HepG2 (cell line): ENCODE data around the gene GLUD1. TPM values are rescaled to one million over a fixed set of nuclear protein-coding genes. Genes with fewer than 3 reads are reported as not detected.

Source experiments
- DDIT3 ChIP-seq: sonication (generic); formaldehyde crosslinking; IDR thresholded peaks from 2 replicates; pipeline ENCODE4 v1.4.0; 2020; ENCODE audit warnings: mild to moderate bottlenecking, missing genetic modification reagents
- GMEB2 ChIP-seq: IDR thresholded peaks from 2 replicates; pipeline ENCODE4 v1.6.1; 2016; ENCODE audit warnings: missing biosample characterization, missing genetic modification reagents, low read depth
- HIVEP1 ChIP-seq: sonication (generic); formaldehyde crosslinking; IDR thresholded peaks from 2 replicates; pipeline ENCODE4 v1.4.0; 2020; ENCODE audit warnings: mild to moderate bottlenecking, missing genetic modification reagents
- MAZ ChIP-seq, 2 experiments: sonication (generic) in 1 of 2; formaldehyde crosslinking in 1 of 2; IDR thresholded peaks; 2 replicates each; pipeline versions ENCODE4 v1.5.0 to v1.6.1; 2012 to 2020; ENCODE audit warnings: low read depth in 2 of 2, mild to moderate bottlenecking in 2 of 2, borderline replicate concordance in 1 of 2, improper control_type of control experiment in 1 of 2, low read length in 1 of 2, missing genetic modification reagents in 1 of 2, moderate library complexity in 1 of 2
- PBX3 ChIP-seq: sonication (generic); formaldehyde crosslinking; IDR thresholded peaks from 2 replicates; pipeline ENCODE4 v1.8.1; 2023; ENCODE audit warnings: missing genetic modification reagents, inconsistent platforms, borderline replicate concordance
- SNAPC2 ChIP-seq: sonication (generic); formaldehyde crosslinking; IDR thresholded peaks from 2 replicates; pipeline ENCODE4 v1.8.1; 2022; ENCODE audit warnings: mild to moderate bottlenecking, missing genetic modification reagents
- TAF1 ChIP-seq: sonication (generic); formaldehyde crosslinking; IDR thresholded peaks from 2 replicates; pipeline ENCODE4 v1.4.0; 2020; ENCODE audit warnings: missing genetic modification reagents
- UBTF ChIP-seq: sonication (generic); formaldehyde crosslinking; IDR thresholded peaks from 2 replicates; pipeline ENCODE4 v1.4.0; 2020; ENCODE audit warnings: mild to moderate bottlenecking, missing genetic modification reagents
- ZNF230 ChIP-seq: sonication (generic); formaldehyde crosslinking; IDR thresholded peaks from 2 replicates; pipeline ENCODE4 v1.4.0; 2020; ENCODE audit warnings: mild to moderate bottlenecking, missing genetic modification reagents
- ZNF234 ChIP-seq: sonication (generic); formaldehyde crosslinking; conservative IDR thresholded peaks from 2 replicates; pipeline ENCODE4 v1.5.1; 2020; ENCODE audit warnings: mild to moderate bottlenecking, missing genetic modification reagents
- ZNF318 ChIP-seq: sonication (generic); formaldehyde crosslinking; IDR thresholded peaks from 2 replicates; pipeline ENCODE4 v1.4.0; 2020; ENCODE audit warnings: mild to moderate bottlenecking, missing genetic modification reagents
- ZNF616 ChIP-seq: sonication (generic); formaldehyde crosslinking; IDR thresholded peaks from 2 replicates; pipeline ENCODE4 v1.5.0; 2020; ENCODE audit warnings: low read depth, mild to moderate bottlenecking, missing genetic modification reagents
- ZNF773 ChIP-seq: sonication (generic); formaldehyde crosslinking; IDR thresholded peaks from 2 replicates; pipeline ENCODE4 v1.4.0; 2020; ENCODE audit warnings: missing genetic modification reagents, borderline replicate concordance
- ZNF777 ChIP-seq: sonication (generic); formaldehyde crosslinking; IDR thresholded peaks from 2 replicates; pipeline ENCODE4 v1.4.0; 2020; ENCODE audit warnings: missing genetic modification reagents
- polyA plus RNA-seq, 8 experiments: library from polyadenylated mRNA; depleted of rRNA in 3 of 8; stranded (reverse) in 7 of 8; unstranded in 1 of 8; fragments of >200 nt; fragmentation: Illumina TruSeq in 4 of 8; extraction: Trizol in 4 of 8; gene quantifications; 2 replicates each; pipeline versions ENCODE4 v1.2.1 to v1.2.3, GENCODE V29; 2011 to 2016; ENCODE audit warnings: low read depth in 4 of 8, missing spikeins in 1 of 8, mixed read lengths in 1 of 8; ENCODE audit not compliant: insufficient read depth in 1 of 8
- total RNA-seq, 5 experiments: library from RNA; depleted of rRNA; stranded (reverse); fragments of >200 nt; fragmentation: Illumina TruSeq; extraction: Trizol; gene quantifications; 2 replicates each; pipeline ENCODE4 v1.2.3, GENCODE V29; 2016; ENCODE audit warnings: low read depth in 1 of 5

GLUD1 gene
- total and polyA plus RNA-seq, 2 of the 13 experiments (the other 11 are each of a cell fraction or from before 2014, with no cell fraction given): 301 to 798 TPM

GRCh38 chr10:87095236-87095945 is 748 bp upstream of the GLUD1 start (continued):
- no peak; the same call in 1 of the 2 replicates for TF ChIP-seq PBX3 (CRISPR knock-in tag)
- TF ChIP-seq DDIT3: 0 out of 2 replicates have a peak, but pooled peaks have one; percentile 31
- no peak for TF ChIP-seq HIVEP1 (CRISPR knock-in tag)
- TF ChIP-seq TAF1 (CRISPR knock-in tag): peak; percentile 89
- no peak for TF ChIP-seq ZNF616 (CRISPR knock-in tag)
- TF ChIP-seq UBTF (CRISPR knock-in tag): peak; percentile 92
- TF ChIP-seq SNAPC2 (CRISPR knock-in tag): no peak; the same call in 1 of the 2 replicates
- peak; percentile 94 for TF ChIP-seq ZNF234 (CRISPR knock-in tag)
- TF ChIP-seq MAZ (IDR thresholded peaks at IDR 0.05; ENCODE audit: borderline replicate concordance, low read depth, low read length): peak; percentile 56
- peak; percentile 77 for TF ChIP-seq MAZ (CRISPR knock-in tag; IDR thresholded peaks at IDR 0.05; ENCODE audit: low read depth)
- TF ChIP-seq ZNF318 (CRISPR knock-in tag): no peak
- peak; percentile 65 for TF ChIP-seq ZNF777 (CRISPR knock-in tag)
- TF ChIP-seq GMEB2 (CRISPR knock-in tag): no peak
- 0 out of 2 replicates have a peak, but pooled peaks have one; percentile 62 for TF ChIP-seq ZNF773 (CRISPR knock-in tag)
- no peak for TF ChIP-seq ZNF230
